Thoracic aorta (tissue), 2 donors: ENCODE data around the gene NAV2. TPM values are rescaled to one million over a fixed set of nuclear protein-coding genes. Genes with fewer than 3 reads are reported as not detected.

Experiments
- ATAC-seq: fragments of 150-250 bp; one replicate; pipeline ENCODE4 v1.8.0; 2017; ENCODE audit warnings: low read depth; ENCODE audit not compliant: insufficient number of reproducible peaks, low FRiP score
- DNase-seq: peaks from one replicate; pipeline ENCODE4 v3.0.0-alpha.2; 2020; ENCODE audit warnings: low spot score
- H3K27ac ChIP-seq, 2 donors: fragments of 200-600 bp; sonication (generic); 1 replicate in 1 of 2; 2 replicates in 1 of 2; pipeline ENCODE4 v1.5.1; 2016; ENCODE audit warnings: mild to moderate bottlenecking in 2 of 2, moderate library complexity in 2 of 2
- H3K27me3 ChIP-seq: fragments of 200-600 bp; sonication (generic); replicated peaks from 2 replicates; pipeline ENCODE4 v1.6.0; 2016; ENCODE audit warnings: mild to moderate bottlenecking; ENCODE audit not compliant: insufficient read depth
- H3K36me3 ChIP-seq: fragments of 200-600 bp; sonication (generic); one replicate; pipeline ENCODE4 v1.5.1; 2016
- H3K4me1 ChIP-seq, 2 donors: fragments of 200-600 bp; sonication (generic); 1 replicate in 1 of 2; 2 replicates in 1 of 2; pipeline versions ENCODE4 v1.5.1 to v1.6.0; 2016; ENCODE audit warnings: low read depth in 2 of 2, mild to moderate bottlenecking in 1 of 2; ENCODE audit not compliant: control insufficient read depth in 1 of 2
- H3K4me3 ChIP-seq: fragments of 200-600 bp; sonication (generic); 2 replicates; pipeline ENCODE4 v1.5.1; 2016; ENCODE audit warnings: mild to moderate bottlenecking
- H3K9me3 ChIP-seq: fragments of 200-600 bp; sonication (generic); 2 replicates; pipeline ENCODE4 v1.5.1; 2016
- total RNA-seq, 2 donors: library from RNA; depleted of rRNA; stranded (reverse); fragments of >200 nt; gene quantifications; one replicate each; pipeline versions ENCODE4 v1.1.0 to v1.2.3, GENCODE V29; 2016
- TF ChIP-seq, protein P1 (sequence below): fragments of 200-600 bp; sonication (generic); IDR thresholded peaks from one replicate; pipeline ENCODE4 v1.5.1; 2019; ENCODE audit warnings: antibody characterized with exemption

NAV2 gene
- total RNA-seq, 2 donors from 2014 or later: 125 to 230 TPM

DNA sequence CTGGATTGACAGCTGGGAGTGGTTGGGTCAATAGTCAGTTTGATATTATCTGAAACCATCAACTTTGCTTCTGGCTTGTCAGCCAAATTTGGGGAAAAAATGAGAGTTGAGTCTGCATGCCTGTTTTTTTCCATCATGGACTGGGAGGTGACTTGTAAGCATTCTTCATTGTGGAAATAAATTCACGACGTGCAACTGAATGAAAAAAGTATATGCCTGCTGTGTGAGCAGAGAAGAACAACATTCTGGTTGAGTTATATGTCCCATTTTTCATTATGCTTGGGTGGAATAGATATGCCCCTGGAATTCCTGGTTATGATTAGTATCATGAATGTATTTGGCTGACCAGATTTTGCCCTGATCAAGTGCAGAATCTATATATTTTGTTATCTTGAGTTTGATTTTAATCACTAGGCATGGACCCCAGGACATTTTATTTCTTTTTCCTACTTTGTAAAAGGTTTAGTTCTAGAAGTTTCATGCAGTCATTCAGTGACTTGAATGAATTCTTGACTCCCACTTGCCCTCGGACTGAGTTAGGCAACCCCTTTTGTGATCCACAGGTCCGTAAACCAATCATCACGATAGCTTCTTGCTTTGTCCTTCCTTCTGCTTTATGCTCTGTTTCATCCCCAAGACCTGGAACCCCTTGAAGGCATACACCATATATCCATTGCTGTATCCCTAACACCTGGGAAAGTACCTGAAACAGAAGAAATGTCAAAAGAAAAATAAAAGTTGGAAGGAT lies 205.8 kb downstream of the NAV2 start:
- Histone ChIP-seq H3K36me3 (peaks cover 10% of the 10 kb centered on the region), H3K4me3 (peak overlapping the region; percentile 38), H3K4me1 (peaks cover 50 to 80% of the 10 kb centered on the region in 2 donors), H3K27me3 (no peaks in the 10 kb centered on the region), H3K27ac (peak overlapping the region; percentile 47 to 68), H3K9me3 (no peaks in the 10 kb centered on the region)
- ATAC-seq: no peak
- DNase-seq: no peak
- TF ChIP-seq, protein P1, sequence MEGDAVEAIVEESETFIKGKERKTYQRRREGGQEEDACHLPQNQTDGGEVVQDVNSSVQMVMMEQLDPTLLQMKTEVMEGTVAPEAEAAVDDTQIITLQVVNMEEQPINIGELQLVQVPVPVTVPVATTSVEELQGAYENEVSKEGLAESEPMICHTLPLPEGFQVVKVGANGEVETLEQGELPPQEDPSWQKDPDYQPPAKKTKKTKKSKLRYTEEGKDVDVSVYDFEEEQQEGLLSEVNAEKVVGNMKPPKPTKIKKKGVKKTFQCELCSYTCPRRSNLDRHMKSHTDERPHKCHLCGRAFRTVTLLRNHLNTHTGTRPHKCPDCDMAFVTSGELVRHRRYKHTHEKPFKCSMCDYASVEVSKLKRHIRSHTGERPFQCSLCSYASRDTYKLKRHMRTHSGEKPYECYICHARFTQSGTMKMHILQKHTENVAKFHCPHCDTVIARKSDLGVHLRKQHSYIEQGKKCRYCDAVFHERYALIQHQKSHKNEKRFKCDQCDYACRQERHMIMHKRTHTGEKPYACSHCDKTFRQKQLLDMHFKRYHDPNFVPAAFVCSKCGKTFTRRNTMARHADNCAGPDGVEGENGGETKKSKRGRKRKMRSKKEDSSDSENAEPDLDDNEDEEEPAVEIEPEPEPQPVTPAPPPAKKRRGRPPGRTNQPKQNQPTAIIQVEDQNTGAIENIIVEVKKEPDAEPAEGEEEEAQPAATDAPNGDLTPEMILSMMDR: no peak

- TF ChIP-seq, protein P1: no peak
- peak overlapping the region; percentile 38 for H3K4me3 ChIP-seq
- peak overlapping the region; percentile 47 to 68 for H3K27ac ChIP-seq
- ATAC-seq (peak; percentile 80), DNase-seq (peak; percentile 46)
- H3K36me3 ChIP-seq: peaks cover 10% of the 10 kb centered on the region
- no peaks in the 10 kb centered on the region for H3K27me3 ChIP-seq
- no peaks in the 10 kb centered on the region for H3K9me3 ChIP-seq
- peaks cover 50 to 80% of the 10 kb centered on the region in 2 donors for H3K4me1 ChIP-seq
Measured at GRCh38 chr11:19919050-19919561, 206.5 kb downstream of the NAV2 start.

DNA sequence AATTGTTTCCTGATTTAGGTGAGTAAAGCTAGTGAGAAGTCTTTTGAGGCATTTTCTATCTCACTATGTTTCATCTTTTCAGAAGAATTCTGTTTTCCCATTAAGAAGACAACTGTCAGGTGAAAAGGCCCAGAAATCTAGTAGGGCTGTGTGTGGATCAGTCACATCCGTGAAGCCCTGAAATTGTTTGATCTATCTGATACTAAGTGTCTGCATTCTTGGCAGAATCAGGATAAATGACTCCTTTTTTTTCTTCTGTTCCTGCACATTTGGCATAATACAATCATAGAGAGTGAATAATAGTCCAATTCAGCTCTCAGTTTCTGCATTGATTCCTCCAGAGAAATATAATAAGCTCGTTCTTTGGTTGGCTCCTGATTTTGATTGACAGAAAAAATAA lies 208.3 kb downstream of the NAV2 start:
- H3K36me3 ChIP-seq: peaks cover 10% of the 10 kb centered on the region
- H3K4me1 ChIP-seq: peaks cover 50 to 89% of the 10 kb centered on the region in 2 donors
- H3K27ac ChIP-seq: peak overlapping the region; percentile 47 to 68

GRCh38 chr11:19921976-19922688 lies 209.5 kb downstream of the NAV2 start:
- TF ChIP-seq, protein P1: no peak
- Histone ChIP-seq H3K27me3 (no peaks in the 10 kb centered on the region), H3K36me3 (peaks cover 10% of the 10 kb centered on the region), H3K27ac (peak overlapping the region; percentile 55 to 68), H3K4me1 (peaks cover 59 to 93% of the 10 kb centered on the region in 2 donors), H3K9me3 (no peaks in the 10 kb centered on the region), H3K4me3 (no peak overlapping the region)
- ATAC-seq: no peak
- DNase-seq: no peak

More for the DNA sequence above, 208.3 kb downstream of the NAV2 start:
- DNase-seq (no peak), ATAC-seq (no peak)
- no peaks in the 10 kb centered on the region for H3K9me3 ChIP-seq
- no peak overlapping the region for H3K4me3 ChIP-seq
- H3K27me3 ChIP-seq: no peaks in the 10 kb centered on the region
- TF ChIP-seq, protein P1: no peak

- Histone ChIP-seq H3K27me3 (no peaks in the 10 kb centered on the region), H3K36me3 (peaks cover 4% of the 10 kb centered on the region), H3K4me1 (peaks cover 63 to 93% of the 10 kb centered on the region in 2 donors), H3K27ac (peak overlapping the region; percentile 55 to 68), H3K4me3 (no peak overlapping the region), H3K9me3 (no peaks in the 10 kb centered on the region)
- DNase-seq (no peak), ATAC-seq (no peak)
- TF ChIP-seq, protein P1: no peak
Measured at GRCh38 chr11:19922689-19923035, 210.0 kb downstream of the NAV2 start.
